ENCODE data around the gene HECTD3. TPM values are rescaled to one million over a fixed set of nuclear protein-coding genes. Genes with fewer than 3 reads are reported as not detected.

Gene HECTD3
- total and polyA plus RNA-seq, 9 of the 15 experiments (the other 6 are each of a cell fraction or from before 2014, with no cell fraction given) = 6.3 to 50.8 (median 18.9) TPM

GRCh38 chr1:45011837-45012638 is 914 bp upstream of the HECTD3 start, which contains the start of gene UROD (continued):
- no peak for TF ChIP-seq ZNF830 (CRISPR knock-in tag; IDR thresholded peaks at IDR 0.05)
- no peak for TF ChIP-seq SP2 (IDR thresholded peaks at IDR 0.05; ENCODE audit: extremely low read depth, low read depth, low read length, poor library complexity, severe bottlenecking)
- TF ChIP-seq HCFC1 (IDR thresholded peaks at IDR 0.05; ENCODE audit: low read depth, low read length) = peak; percentile 87
- TF ChIP-seq VEZF1 (CRISPR knock-in tag; IDR thresholded peaks at IDR 0.05) = no peak; the same call in 1 of the 2 replicates
- TF ChIP-seq DMBX1 (CRISPR knock-in tag; IDR thresholded peaks at IDR 0.05; ENCODE audit: borderline replicate concordance) = no peak
- no peak for TF ChIP-seq MYBL2 (IDR thresholded peaks at IDR 0.05; ENCODE audit: low read depth)
- TF ChIP-seq MYBL2 (CRISPR knock-in tag; IDR thresholded peaks at IDR 0.05; ENCODE audit: borderline replicate concordance) = no peak
- TF ChIP-seq ZNF696 (CRISPR knock-in tag; conservative IDR thresholded peaks at IDR 0.05) = no peak
- TF ChIP-seq NCOA4 (IDR thresholded peaks at IDR 0.05; ENCODE audit: partially characterized antibody) = no peak
- peak; percentile 90; the same call in 1 of the 2 replicates for TF ChIP-seq THRAP3 (IDR thresholded peaks at IDR 0.05; ENCODE audit: borderline replicate concordance)
- no peak for TF ChIP-seq KAT2B (IDR thresholded peaks at IDR 0.05; ENCODE audit: low read depth, low read length)
- no peak; the same call in 1 of the 2 replicates for TF ChIP-seq ZNF12 (CRISPR knock-in tag; IDR thresholded peaks at IDR 0.05)
- peak; percentile 64 for TF ChIP-seq NFE2 (IDR thresholded peaks at IDR 0.05; ENCODE audit: low read depth)
- no peak for TF ChIP-seq ETV1 (tag; conservative IDR thresholded peaks at IDR 0.05; ENCODE audit: low read depth)
- no peak for TF ChIP-seq PRPF4 (IDR thresholded peaks at IDR 0.05; ENCODE audit: insufficient read depth, low read depth, low read length, poor library complexity, severe bottlenecking)
- no peak for TF ChIP-seq ZNF133 (CRISPR knock-in tag; IDR thresholded peaks at IDR 0.05)
- no peak for TF ChIP-seq GTF3C2 (IDR thresholded peaks at IDR 0.05; ENCODE audit: borderline replicate concordance, extremely low read depth, insufficient read length)
- TF ChIP-seq PHTF2 (CRISPR knock-in tag; IDR thresholded peaks at IDR 0.05) = no peak
- TF ChIP-seq MYNN (IDR thresholded peaks at IDR 0.05) = no peak
- no peak for TF ChIP-seq MYNN (CRISPR knock-in tag; IDR thresholded peaks at IDR 0.05)
- TF ChIP-seq RNF2 (IDR thresholded peaks at IDR 0.05) = peak; percentile 58; the same call in 1 of the 2 replicates
- 0 out of 4 replicates have a peak, but pooled peaks of 1 of the 2 experiments have one; percentile 26 for TF ChIP-seq UBTF (IDR thresholded peaks at IDR 0.05; ENCODE audit: borderline replicate concordance in 1 of 2, low read depth in 2 of 2, low read length in 2 of 2)
